Erythroblast (primary cell): ENCODE results near the gene SRRM3.
A peak's percentile ranks its signal among the peaks of the same experiment; 100 is the strongest.
"Not testable (repeated sequence)": the region's sequence is repeated elsewhere in the genome, so short reads cannot be mapped to it uniquely, and the experiment has no call there.

Experiments used
- DNase-seq, 2 experiments: peaks; one replicate each; lab custom pipeline; 2025; lab: John Stamatoyannopoulos, UW
- GATA1 ChIP-seq: IDR thresholded peaks from 2 replicates; pipeline ENCODE4 v1.6.1; 2011; ENCODE audit warnings: low read depth, mild to moderate bottlenecking, control low read depth, low read length, moderate library complexity
- POLR2A ChIP-seq: IDR thresholded peaks from 2 replicates; pipeline ENCODE4 v1.6.1; 2011; ENCODE audit warnings: mild to moderate bottlenecking, low read length

Gene SRRM3

GRCh38 chr7:76310102-76310957 is 108.6 kb downstream of the SRRM3 start:
- DNase-seq = peak; percentile 41 to 56
- TF ChIP-seq POLR2A (no peak), GATA1 (no peak)

GRCh38 chr7:76311838-76312237 is 110.1 kb downstream of the SRRM3 start:
- not testable (repeated sequence) for DNase-seq

- peak; percentile 93 to 97 for DNase-seq
- no peak for TF ChIP-seq GATA1
- TF ChIP-seq POLR2A = no peak
These were observed 112.5 kb downstream of the SRRM3 start for GRCh38 chr7:76314042-76314721.

GRCh38 chr7:76314740-76315139 is 113.0 kb downstream of the SRRM3 start:
- not testable (repeated sequence) for DNase-seq

- no peak for TF ChIP-seq GATA1
- TF ChIP-seq POLR2A = no peak
- DNase-seq = peak; percentile 62 to 77
These were observed 113.7 kb downstream of the SRRM3 start for GRCh38 chr7:76315364-76315763.

- DNase-seq = no peak
- TF ChIP-seq POLR2A (no peak), GATA1 (no peak)
These were observed 115.5 kb downstream of the SRRM3 start for GRCh38 chr7:76316984-76317781.

GRCh38 chr7:76317782-76318487 is 116.2 kb downstream of the SRRM3 start:
- DNase-seq = peak; percentile 98
- peak; percentile 69 for TF ChIP-seq POLR2A
- TF ChIP-seq GATA1 = no peak

GRCh38 chr7:76318488-76319353 is 117.0 kb downstream of the SRRM3 start:
- TF ChIP-seq POLR2A = no peak
- TF ChIP-seq GATA1 = no peak
- peak; percentile 89 to 90 for DNase-seq

GRCh38 chr7:76325092-76325491 is 123.4 kb downstream of the SRRM3 start:
- DNase-seq = no peak
- TF ChIP-seq GATA1 = no peak
- TF ChIP-seq POLR2A = no peak

GRCh38 chr7:76325811-76326210 is 124.1 kb downstream of the SRRM3 start:
- no peak for DNase-seq
- TF ChIP-seq GATA1 (no peak), POLR2A (no peak)

GRCh38 chr7:76326646-76327233 is 125.0 kb downstream of the SRRM3 start:
- DNase-seq = no peak

GRCh38 chr7:76327610-76328009 is 125.9 kb downstream of the SRRM3 start:
- peak; percentile 32 to 41 for DNase-seq

More at GRCh38 chr7:76326646-76327233, 125.0 kb downstream of the SRRM3 start:
- no peak for TF ChIP-seq POLR2A

More at GRCh38 chr7:76327610-76328009, 125.9 kb downstream of the SRRM3 start:
- no peak for TF ChIP-seq POLR2A
- TF ChIP-seq GATA1 = no peak
